Kidney (tissue), 14 donors: ENCODE results near the gene STRN3. TPM values are rescaled to one million over a fixed set of nuclear protein-coding genes. Genes with fewer than 3 reads are reported as not detected.
A peak's percentile ranks its signal among the peaks of the same experiment; 100 is the strongest.

Experiments
- DNase-seq, 5 donors: peaks; one replicate each; pipeline ENCODE4 v3.0.0-alpha.2; 2013 to 2020
- FAIRE-seq: peaks from 2 replicates; lab custom pipeline; 2012; peaks lifted over from hg19 to GRCh38; lab: Jason Lieb, UNC
- H3K27ac ChIP-seq, 2 donors: one replicate each; pipeline ENCODE4 v1.7.0; 2013; ENCODE audit warnings: low read depth in 2 of 2, low read length in 2 of 2, inconsistent platforms in 1 of 2
- H3K27me3 ChIP-seq: one replicate; pipeline ENCODE4 v1.7.1; 2013; ENCODE audit warnings: low read length, inconsistent platforms; ENCODE audit not compliant: control insufficient read depth, insufficient read depth
- H3K36me3 ChIP-seq, 3 donors: one replicate each; pipeline versions ENCODE4 v1.7.0 to v1.7.1; 2013; ENCODE audit warnings: low read length in 3 of 3, control low read depth in 1 of 3, inconsistent platforms in 1 of 3; ENCODE audit not compliant: insufficient read depth in 3 of 3, control insufficient read depth in 2 of 3
- H3K4me1 ChIP-seq, 3 donors: one replicate each; pipeline versions ENCODE4 v1.7.0 to v1.7.1; 2013; ENCODE audit warnings: low read length in 3 of 3, inconsistent platforms in 1 of 3, low read depth in 1 of 3; ENCODE audit not compliant: control insufficient read depth in 2 of 3, insufficient read depth in 2 of 3
- H3K4me3 ChIP-seq, 3 donors: one replicate each; pipeline versions ENCODE4 v1.7.0 to v1.8.1; 2013; ENCODE audit warnings: low read length in 3 of 3, control low read depth in 1 of 3, inconsistent platforms in 1 of 3
- H3K9ac ChIP-seq, 3 donors: one replicate each; pipeline versions ENCODE4 v1.7.0 to v1.7.1; 2013; ENCODE audit warnings: low read length in 3 of 3, control low read depth in 1 of 3, inconsistent platforms in 1 of 3
- H3K9me3 ChIP-seq, 3 donors: one replicate each; pipeline versions ENCODE4 v1.7.0 to v1.7.1; 2013; ENCODE audit warnings: low read length in 3 of 3, control low read depth in 1 of 3, inconsistent platforms in 1 of 3; ENCODE audit not compliant: control insufficient read depth in 2 of 3, insufficient read depth in 1 of 3
- intact Hi-C: fragments of 100-400 bp; cut with DNase I; formaldehyde crosslinking; loops from one replicate; pipeline ENCODE4 v1.11.1; 2022
- polyA plus RNA-seq: library from polyadenylated mRNA; stranded (reverse); fragments of 350-450 nt; fragmentation: Illumina TruSeq; extraction: RNeasy Lipid Tissue Mini Kit (QIAGEN cat#74804); gene quantifications from one replicate; pipeline ENCODE4 v1.2.3, GENCODE V29; 2014; ENCODE audit warnings: low read depth, low replicate concordance; ENCODE audit not compliant: insufficient read depth
- total RNA-seq: library from RNA; stranded (reverse); fragmentation: NEBNext Ultra II Directional; extraction: Animal tissue kit (Norgen Biotek cat#: 25700); gene quantifications from one replicate; pipeline ENCODE4 v1.2.1, GENCODE V29; 2021
- TF ChIP-seq, protein P1 (sequence below): IDR thresholded peaks from 3 replicates; pipeline ENCODE4 v1.5.1; 2012; ENCODE audit warnings: mild to moderate bottlenecking, moderate library complexity, borderline replicate concordance; ENCODE audit not compliant: insufficient read depth; ENCODE audit errors: extremely low read depth
- donor health status: control.
- donor health status: control.
- donor health status: control.
- donor health status: control.
- donor health status: control.
- donor health status: DM: yes; HTN: yes; CAD: no.
- donor health status: Normal renal cell carcinoma (clear cell type).

The STRN3 gene
- total and polyA plus RNA-seq, 2 donors from 2014 or later = 10.6 to 52.9 TPM

DNA sequence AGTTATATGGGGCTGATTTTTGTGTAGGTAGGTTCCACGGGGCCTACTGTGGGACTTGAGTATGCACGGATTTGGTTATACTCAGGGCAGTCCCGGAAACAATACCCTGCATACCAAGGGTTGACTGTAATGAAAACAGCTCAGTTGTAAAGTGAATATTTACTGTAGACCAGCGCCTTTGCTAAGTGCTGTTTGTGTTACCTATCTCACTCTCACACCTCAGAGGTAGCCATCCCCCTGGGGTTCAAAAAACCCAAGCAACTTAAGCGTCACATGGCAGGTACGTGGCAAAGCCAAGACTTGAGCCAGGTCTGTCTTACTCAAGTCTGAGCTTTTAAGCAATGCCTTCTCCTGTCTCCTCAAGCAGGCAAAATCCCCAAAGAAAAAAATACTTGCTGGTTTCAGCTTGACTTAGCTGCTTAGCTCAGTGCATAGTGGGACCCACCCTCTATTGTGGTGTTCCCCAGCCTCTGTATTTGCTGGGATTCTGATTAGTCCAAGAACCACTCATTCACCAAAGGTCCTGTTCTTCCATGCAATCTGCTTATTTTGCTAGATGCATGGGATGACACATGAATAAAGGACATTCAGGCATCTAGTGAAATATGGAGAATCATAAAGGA, 34.2 kb upstream of the STRN3 start:
- H3K27ac ChIP-seq = no peak overlapping the region
- DNase-seq (no peak), FAIRE-seq (no peak)
- no peaks in the 10 kb centered on the region for H3K27me3 ChIP-seq
- TF ChIP-seq, protein P1, sequence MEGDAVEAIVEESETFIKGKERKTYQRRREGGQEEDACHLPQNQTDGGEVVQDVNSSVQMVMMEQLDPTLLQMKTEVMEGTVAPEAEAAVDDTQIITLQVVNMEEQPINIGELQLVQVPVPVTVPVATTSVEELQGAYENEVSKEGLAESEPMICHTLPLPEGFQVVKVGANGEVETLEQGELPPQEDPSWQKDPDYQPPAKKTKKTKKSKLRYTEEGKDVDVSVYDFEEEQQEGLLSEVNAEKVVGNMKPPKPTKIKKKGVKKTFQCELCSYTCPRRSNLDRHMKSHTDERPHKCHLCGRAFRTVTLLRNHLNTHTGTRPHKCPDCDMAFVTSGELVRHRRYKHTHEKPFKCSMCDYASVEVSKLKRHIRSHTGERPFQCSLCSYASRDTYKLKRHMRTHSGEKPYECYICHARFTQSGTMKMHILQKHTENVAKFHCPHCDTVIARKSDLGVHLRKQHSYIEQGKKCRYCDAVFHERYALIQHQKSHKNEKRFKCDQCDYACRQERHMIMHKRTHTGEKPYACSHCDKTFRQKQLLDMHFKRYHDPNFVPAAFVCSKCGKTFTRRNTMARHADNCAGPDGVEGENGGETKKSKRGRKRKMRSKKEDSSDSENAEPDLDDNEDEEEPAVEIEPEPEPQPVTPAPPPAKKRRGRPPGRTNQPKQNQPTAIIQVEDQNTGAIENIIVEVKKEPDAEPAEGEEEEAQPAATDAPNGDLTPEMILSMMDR = no peak
- no peaks in the 10 kb centered on the region for H3K4me1 ChIP-seq
- H3K4me3 ChIP-seq = no peak overlapping the region
- no peak overlapping the region for H3K9ac ChIP-seq
- intact Hi-C loops = no loop called here
- no peaks in the 10 kb centered on the region for H3K9me3 ChIP-seq
- no peaks in the 10 kb centered on the region for H3K36me3 ChIP-seq

DNA sequence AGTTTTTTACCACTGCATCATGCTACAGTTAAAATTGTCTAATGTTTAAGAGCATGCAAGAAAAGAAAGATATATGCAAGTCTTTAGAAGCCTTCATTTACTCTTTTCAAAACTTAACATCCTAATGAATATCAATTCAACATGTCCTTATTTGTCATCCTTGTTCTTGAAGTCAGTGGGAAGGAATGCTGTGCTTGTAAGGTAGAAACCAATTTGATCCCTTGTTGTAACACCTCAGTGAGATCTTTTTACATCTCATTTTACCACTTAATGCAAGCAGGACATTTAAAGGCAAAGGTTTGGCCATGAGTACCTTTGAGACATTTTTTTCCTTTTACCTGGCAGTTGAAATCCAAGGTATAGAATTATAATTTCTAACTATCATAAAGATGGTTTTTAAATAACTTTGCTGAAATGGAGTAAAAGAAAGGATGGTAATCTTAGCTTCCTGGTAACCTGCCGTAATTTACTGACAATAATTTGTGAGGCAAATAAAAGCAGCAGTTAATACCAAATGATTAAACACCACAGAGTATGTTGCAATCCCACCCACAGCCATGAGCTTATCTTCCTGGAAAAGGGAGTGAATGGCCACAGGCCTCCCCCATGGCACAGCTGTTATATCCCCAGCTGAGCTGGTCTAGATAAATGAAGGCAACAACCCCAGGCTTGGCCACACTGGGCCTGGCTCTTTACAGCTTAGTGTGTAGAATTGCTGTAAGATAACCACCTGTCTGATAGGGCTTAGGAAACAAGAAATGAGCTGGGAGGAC, 33.2 kb upstream of the STRN3 start:
- H3K27me3 ChIP-seq = no peaks in the 10 kb centered on the region
- no peak overlapping the region for H3K4me3 ChIP-seq
- no peak overlapping the region for H3K9ac ChIP-seq
- no peaks in the 10 kb centered on the region for H3K9me3 ChIP-seq
- FAIRE-seq (no peak), DNase-seq (peak in 4 of 5 donors; percentile 33 to 80 (median 35))
- no peaks in the 10 kb centered on the region for H3K36me3 ChIP-seq
- intact Hi-C loops = no loop called here
- no peak overlapping the region for H3K27ac ChIP-seq
- no peaks in the 10 kb centered on the region for H3K4me1 ChIP-seq
- TF ChIP-seq, protein P1 = no peak

DNA sequence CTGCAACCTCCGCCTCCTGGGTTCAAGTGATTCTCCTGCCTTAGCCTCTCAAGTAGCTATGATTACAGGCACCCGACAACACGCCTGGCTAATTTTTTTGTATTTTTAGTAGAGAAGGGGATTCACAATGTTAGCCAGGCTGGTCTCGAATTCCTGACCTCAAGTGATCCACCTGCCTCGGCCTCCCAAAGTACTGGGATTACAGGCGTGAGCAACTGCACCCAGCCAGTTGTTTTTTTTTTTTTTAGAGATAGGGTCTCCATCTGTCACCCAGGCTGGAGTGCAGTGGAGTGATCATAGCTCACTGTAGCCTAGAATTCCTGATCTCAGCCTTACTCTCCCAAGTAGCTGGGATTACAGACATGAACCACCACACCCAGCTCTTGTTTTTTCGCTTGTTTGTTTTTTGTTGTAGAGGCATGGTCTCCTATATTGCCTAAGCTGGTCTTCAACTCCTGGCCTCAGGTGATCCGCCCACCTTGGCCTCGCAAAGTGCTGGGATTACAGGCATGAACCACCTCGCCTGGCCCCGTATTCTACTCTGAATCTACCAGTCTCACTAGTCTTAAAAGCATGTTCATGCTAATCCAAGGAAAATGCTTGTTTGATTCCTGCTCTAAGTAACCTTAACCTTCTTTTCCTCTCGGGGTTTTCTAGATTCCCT, 31.7 kb upstream of the STRN3 start:
- no peaks in the 10 kb centered on the region for H3K36me3 ChIP-seq
- H3K9me3 ChIP-seq = no peaks in the 10 kb centered on the region
- H3K27ac ChIP-seq = no peak overlapping the region
- no peak overlapping the region for H3K4me3 ChIP-seq
- intact Hi-C loops = no loop called here
- DNase-seq (no peak), FAIRE-seq (no peak)
- H3K4me1 ChIP-seq = no peaks in the 10 kb centered on the region
- TF ChIP-seq, protein P1 = no peak
- H3K9ac ChIP-seq = no peak overlapping the region
- H3K27me3 ChIP-seq = no peaks in the 10 kb centered on the region
